GM19238 (cell line): ENCODE results near the gene TDRD3.
"Not testable (repeated sequence)": the region's sequence is repeated elsewhere in the genome, so short reads cannot be mapped to it uniquely, and the experiment has no call there.

Source experiments
- DNase-seq: peaks from one replicate; pipeline ENCODE4 v3.0.0; 2011; ENCODE audit warnings: low spot score; ENCODE audit not compliant: insufficient read length

The TDRD3 gene

DNA sequence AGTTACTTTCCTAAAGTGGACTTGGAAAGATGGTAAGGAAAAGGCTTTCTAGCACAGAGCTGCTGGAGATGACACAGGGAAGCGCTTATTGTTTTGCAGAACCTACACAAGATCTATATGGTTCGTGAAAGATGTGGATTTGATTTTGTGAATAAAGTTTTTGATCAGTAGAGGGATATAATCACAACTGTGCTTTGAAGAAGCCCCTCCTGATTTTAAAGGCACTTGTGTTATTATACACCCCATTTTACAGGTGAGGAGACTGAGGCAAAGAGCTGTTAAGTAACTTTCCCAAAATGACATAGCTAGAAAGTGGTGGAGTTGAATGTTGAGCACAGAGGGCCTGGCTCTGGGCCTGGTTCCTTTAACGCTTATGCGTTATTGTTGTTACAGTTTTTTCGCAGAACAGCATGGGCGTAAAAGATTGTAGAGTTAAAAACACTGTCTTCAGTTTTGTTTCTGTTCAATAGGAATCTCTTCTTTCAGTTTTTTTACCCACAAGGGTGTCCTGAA, 1.4 kb downstream of the TDRD3 start:
- DNase-seq, result no peak

DNA sequence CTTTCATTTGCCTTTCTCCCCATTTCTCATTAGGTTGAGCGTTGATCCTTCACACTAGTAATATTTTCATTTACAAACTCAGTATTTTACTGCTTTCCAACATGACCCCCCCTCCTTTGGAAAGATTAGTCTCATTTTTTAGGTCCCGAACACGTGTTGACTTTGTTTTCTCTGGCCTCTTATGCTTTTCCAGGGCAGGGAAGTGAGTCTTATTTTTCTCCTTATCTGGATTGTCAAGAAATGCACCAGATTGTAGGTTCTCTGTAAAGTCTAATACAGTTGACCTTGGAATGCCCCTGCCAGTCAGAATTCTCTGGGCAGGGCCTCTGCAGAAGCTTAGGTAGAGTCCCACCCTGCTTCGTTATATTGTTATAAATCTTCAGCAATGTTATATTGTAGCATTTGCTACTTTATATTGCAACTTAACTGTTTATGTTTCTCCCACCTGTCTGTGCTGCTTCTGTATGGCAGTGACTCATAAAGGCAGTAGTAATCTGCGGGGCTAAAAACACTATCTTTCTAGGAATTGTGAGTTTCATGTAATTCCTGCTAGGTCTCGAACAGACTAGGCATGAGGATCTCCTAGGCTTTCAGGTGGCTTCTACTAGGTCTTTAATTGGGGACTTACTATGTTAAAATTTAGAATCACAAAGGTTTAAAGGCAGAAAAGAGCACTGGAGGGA, 2.0 kb downstream of the TDRD3 start:
- no peak for DNase-seq

- DNase-seq, result no peak
Measured at GRCh38 chr13:60402022-60402421, 5.0 kb downstream of the TDRD3 start.

- no peak for DNase-seq
Measured at GRCh38 chr13:60407095-60407494, 10.1 kb downstream of the TDRD3 start.

GRCh38 chr13:60407852-60408251, 10.8 kb downstream of the TDRD3 start:
- DNase-seq, result not testable (repeated sequence)

DNA sequence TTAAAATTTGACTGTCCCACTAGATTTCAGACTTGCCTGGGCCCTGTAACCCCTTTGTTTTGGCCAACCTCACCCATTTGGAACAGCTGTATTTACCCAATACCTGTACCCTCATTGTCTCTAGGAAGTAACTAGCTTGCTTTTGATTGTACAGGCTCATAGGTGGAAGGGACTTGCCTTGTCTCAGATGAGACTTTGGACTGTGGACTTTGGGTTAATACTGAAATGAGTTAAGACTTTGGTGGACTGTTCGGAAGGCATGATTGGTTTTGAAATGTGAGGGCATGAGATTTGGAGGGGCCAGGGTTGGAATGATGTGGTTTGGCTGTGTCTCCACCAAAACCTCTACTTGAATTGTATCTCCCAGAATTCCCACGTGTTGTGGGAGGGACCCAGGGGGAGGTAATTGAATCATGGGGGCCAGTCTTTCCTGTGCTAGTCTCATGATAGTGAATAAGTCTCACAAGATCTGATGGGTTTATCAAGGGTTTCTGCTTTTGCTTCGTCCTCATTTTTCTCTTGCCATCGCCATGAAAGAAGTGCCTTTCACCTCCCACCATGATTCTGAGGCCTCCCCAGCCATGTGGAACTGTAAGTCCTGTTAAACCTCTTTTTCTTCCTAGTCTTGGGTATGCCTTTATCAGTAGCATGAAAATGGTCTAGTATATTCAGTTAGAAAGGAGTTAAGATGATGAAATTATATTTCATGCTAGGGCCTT, 12.7 kb downstream of the TDRD3 start:
- DNase-seq, result not testable (repeated sequence)

DNA sequence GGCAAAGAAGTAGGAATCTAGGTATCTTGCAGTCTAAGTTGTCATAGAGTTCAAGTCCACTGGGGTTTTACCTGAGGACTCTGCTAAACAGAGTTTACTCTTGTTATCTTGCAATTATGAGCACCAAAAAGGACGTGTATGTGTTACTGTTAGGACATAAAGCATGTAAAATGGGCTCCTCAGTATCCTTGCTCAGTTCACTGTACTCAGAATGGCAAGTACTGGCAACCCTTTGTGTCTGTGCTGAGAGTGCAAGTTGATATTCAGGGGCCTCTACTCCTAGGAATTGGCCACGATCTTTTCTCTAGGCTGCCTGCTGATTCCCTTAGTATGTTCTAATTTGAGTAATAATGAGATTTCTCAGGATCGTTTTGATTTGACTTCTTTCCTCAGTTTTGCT, 13.3 kb downstream of the TDRD3 start:
- no peak for DNase-seq

DNA sequence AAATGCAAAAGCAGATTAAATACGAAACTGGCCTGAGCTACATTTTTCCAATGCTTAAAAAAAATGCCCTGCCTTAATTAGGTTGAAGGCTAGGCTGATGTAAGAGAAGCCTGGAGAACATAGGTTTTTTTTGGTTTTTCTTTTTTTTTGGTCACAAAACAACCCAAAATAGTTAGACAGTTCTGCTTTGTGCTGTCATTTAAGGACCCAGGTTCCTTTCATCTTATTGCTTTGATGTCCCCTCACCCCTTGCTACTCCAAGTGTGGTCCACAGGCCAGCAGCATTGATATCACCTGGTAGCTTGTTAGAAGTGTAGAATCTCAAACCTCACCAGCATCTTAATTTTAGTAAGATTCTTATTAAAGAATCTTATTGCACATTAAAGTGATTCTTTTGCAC, 14.4 kb downstream of the TDRD3 start:
- DNase-seq, result no peak

DNA sequence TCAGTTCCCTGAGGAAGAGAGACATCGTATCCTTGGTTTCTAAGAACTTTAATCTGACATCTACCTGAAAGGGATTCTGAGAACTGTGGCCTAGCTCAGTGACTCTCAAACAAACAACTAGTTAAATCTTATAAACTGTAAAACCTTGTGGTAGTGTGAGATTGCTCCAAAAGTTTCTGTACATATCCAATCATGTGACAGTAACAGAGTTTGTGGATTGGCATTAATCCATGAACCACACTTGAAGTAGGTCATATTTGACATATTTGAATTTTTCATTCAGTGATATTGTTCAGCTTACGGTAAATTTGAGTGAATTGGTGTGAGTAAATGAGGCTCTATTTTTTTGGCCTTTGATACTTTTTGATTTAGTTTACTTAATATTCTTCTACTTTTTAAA, 15.0 kb downstream of the TDRD3 start:
- no peak for DNase-seq

DNA sequence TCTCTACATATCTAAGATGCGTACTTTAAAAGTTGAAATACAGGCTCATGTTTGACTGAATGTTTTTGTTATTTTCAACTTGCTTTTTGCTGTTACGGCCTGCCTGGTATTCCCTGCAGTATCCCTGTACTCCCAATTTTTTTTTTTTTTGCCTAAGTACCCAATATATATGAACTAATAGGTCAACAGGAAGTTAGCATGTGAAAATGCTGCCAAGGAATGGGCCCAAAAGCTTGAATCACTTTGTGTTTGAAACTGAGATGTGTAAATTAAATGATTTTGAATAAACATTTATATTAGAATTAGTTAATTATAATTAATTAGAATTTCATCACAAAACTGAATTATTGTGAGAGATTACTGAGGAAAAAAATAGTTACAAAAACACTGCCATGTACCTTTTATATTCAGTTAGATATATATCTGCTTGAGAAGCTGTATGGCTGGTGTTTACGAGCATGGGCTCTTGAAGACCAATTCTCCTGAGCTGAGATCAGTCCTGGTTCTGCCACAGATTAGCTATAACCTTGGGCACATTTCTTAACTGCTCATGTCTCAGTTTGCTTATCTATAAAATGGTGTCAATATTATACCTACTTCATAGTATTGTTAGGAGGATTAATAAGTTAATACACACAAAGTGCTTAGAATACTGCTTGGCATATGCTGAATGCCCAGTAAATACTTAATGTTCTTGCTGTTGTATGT, 16.0 kb downstream of the TDRD3 start:
- no peak for DNase-seq

DNA sequence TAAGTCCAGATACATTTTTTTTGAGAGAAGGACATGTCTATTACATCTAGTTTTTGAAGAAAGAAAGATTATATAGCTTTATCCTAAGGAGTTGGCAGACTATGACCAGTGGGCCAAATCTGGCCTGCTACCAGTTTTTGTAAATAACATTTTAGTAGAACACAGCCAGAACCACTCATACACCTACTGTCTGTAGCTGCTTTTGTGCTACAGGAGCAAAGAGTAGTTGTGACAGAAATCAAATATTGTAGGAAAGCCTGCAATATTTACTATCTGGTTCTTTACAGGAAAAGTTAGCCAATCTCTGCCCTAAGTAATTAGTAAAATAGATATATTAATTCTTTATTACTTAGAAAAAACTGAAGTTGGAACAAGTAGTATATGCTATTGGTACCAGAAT, 17.2 kb downstream of the TDRD3 start:
- no peak for DNase-seq

DNA sequence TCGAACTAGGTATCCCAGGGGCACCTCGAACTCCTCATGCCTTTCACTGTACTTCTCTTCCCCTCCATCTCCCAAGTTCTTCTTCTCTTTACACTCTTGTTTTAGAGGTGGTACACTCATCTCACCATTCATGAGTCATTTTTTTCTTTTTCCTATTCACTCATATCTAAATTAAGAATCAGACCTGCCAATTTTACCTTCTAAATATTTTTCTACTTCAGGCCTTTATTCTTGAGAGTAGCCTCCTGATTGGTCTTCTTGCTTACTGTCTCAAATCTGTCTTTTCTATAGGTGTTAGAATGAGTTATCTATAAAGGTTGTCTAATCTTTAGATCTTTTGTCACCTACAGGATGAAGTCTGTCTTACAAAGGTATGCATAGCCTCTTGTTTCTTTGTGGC, 20.7 kb downstream of the TDRD3 start:
- DNase-seq, result no peak

- no peak for DNase-seq
Measured at GRCh38 chr13:60418954-60419353, 21.9 kb downstream of the TDRD3 start.

GRCh38 chr13:60425332-60425731, 28.3 kb downstream of the TDRD3 start:
- DNase-seq, result no peak

GRCh38 chr13:60426075-60426474, 29.1 kb downstream of the TDRD3 start:
- no peak for DNase-seq

DNA sequence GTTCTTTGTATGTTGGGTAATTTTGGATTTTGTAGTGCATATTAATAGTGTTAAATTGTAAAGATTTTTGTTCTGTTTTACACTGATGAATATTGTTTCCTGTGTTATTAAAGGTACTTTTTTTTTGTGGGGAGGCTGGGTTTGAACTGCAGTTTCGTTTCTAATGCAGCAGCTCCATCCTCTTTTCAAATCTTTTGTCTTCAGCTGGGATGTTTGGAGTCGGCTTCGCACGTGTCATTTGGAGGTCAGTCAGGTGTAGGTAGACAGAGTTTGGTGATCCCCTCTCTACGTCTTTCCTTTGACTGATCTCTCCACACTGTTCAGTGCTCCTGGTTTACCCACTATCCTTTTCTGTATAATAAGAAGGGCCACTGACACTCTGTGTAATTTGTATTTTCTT, 30.3 kb downstream of the TDRD3 start:
- DNase-seq, result no peak

DNA sequence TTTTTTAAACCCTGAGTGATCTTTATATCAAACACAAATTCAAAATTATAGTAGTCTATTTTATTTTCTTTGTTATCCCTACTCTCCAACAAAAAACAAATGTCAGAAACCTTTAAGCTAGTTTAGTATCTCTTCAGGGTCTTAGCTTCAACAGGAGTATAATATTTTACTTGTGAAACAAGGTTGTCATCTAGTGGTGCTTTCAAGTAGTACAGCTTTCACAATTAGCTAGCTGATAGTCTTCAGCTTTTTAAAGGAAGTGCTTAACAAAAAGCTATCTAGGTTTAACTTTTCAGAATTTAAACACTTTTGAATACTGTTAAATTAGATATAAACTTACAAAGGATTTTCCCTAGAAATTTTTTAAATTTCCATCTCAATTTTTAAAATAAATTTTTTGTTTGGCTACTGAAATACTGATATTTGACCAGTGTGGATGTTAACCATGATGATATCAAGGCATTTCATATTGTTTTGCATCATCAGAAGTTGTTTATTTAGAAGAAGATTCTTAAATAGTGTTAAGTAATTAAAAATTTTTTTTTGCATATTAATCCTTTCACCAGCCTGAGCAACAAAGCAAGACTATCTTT, 34.2 kb downstream of the TDRD3 start:
- no peak for DNase-seq

DNA sequence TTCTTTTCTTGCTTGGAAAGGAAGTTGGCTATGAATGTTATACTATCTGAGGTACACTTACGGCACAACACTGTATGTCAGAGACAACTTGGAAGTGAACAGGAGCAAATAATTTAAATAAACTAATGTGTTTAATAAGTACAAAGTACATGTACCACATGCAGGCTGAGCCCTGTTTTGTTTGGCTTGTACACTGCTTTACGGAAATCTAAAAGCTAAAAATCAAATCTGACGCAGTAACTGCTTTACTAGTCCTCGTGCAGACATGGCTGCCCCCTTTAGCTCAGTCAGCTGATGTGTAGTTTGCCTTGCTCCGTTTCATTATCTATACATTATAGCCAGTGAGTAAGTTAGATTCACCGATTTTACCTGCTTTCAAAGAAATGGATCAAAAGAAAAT, 36.5 kb downstream of the TDRD3 start:
- DNase-seq, result no peak

- no peak for DNase-seq
Measured at GRCh38 chr13:60435762-60436374, 38.8 kb downstream of the TDRD3 start.

GRCh38 chr13:60439201-60439600, 42.2 kb downstream of the TDRD3 start:
- no peak for DNase-seq

- DNase-seq, result no peak
Measured at GRCh38 chr13:60441761-60442160, 44.7 kb downstream of the TDRD3 start.
